ENCODE results near the gene MGAT1.

GRCh38 chr5:180820788-180821321 lies 18.2 kb upstream of the MGAT1 start:
- TF ChIP-seq CTCF (IDR thresholded peaks at IDR 0.05) = no peak
- peak; percentile 53 for TF ChIP-seq POLR2A (IDR thresholded peaks at IDR 0.05)
